GM12801 (cell line): ENCODE measurements around the gene FDPS.

Experiments used
- TF ChIP-seq, protein P1 (sequence below): IDR thresholded peaks from one replicate; pipeline ENCODE4 v1.5.1; 2011; ENCODE audit warnings: control low read depth; ENCODE audit not compliant: insufficient read length; ENCODE audit errors: extremely low read depth

Gene FDPS

GRCh38 chr1:155326631-155327037, 18.0 kb downstream of the FDPS start:
- TF ChIP-seq, protein P1, sequence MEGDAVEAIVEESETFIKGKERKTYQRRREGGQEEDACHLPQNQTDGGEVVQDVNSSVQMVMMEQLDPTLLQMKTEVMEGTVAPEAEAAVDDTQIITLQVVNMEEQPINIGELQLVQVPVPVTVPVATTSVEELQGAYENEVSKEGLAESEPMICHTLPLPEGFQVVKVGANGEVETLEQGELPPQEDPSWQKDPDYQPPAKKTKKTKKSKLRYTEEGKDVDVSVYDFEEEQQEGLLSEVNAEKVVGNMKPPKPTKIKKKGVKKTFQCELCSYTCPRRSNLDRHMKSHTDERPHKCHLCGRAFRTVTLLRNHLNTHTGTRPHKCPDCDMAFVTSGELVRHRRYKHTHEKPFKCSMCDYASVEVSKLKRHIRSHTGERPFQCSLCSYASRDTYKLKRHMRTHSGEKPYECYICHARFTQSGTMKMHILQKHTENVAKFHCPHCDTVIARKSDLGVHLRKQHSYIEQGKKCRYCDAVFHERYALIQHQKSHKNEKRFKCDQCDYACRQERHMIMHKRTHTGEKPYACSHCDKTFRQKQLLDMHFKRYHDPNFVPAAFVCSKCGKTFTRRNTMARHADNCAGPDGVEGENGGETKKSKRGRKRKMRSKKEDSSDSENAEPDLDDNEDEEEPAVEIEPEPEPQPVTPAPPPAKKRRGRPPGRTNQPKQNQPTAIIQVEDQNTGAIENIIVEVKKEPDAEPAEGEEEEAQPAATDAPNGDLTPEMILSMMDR: no peak

DNA sequence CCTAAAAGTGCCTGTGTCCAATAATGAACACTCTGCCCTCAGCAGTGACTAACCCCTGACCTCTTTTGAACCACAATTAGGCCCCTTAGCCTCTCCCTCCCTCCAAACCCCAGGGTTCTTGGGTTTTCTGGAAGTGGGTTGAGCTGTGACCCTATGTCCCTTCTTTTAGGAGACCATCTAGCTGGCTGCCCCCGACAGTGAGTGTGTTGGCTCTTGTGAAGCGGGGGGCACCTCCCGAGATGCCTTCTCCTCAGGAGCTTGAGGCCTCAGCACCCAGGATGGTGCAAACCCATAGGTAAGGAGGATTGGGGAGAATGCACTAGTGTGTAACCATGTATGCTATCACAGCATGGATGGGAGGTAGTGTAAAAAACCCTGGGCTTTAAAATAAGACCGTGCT, 19.3 kb downstream of the FDPS start:
- TF ChIP-seq, protein P1: no peak

GRCh38 chr1:155329980-155330598, 21.4 kb downstream of the FDPS start:
- TF ChIP-seq, protein P1: no peak

- TF ChIP-seq, protein P1: no peak
Measured at GRCh38 chr1:155334962-155335361, 26.3 kb downstream of the FDPS start.

GRCh38 chr1:155339515-155340097, 30.9 kb downstream of the FDPS start:
- TF ChIP-seq, protein P1: no peak

DNA sequence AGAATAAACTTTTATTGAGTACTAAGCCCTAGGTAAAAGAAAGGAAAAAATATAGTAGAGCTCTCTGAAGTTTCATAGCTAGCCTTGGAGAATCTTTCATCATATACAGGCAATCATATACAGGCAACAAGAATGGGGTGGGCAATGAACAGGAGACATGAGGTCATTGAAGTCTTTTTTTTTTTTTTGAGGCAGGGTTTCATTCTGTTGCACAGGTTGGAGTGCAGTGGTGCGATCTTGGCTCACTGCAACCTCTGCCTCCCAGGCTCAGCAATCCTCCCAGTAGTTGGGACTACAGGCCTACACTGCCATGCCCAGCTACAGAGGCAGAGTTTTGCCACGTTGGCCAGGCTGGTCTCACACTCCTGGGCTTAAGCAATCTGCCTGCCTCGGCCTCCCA, 34.2 kb downstream of the FDPS start:
- TF ChIP-seq, protein P1: no peak

GRCh38 chr1:155352631-155353030, 44.0 kb downstream of the FDPS start:
- TF ChIP-seq, protein P1: no peak
